ENCODE results near the gene KCNJ6.

DNA sequence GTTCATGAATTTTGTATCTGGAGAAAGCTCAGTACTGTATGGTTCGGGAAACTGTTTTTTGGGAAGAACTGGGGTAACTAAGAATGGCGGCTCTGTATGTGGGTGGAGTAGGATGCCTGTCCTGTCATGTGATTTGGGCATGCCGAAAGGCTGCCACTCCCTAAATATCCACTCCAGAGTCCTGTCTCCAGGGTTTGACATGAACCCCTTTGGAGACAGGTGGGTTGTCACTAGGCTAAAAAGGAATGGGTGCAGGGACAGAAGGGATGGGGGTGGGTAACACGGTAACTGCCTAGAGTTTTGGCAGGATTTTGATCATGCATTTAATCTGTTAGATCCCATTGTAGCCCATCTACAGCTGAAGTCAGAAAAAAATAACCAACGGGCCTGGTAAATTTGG lies 150.1 kb downstream of the KCNJ6 start:
- no peak for TF ChIP-seq EZH2 (IDR thresholded peaks at IDR 0.05; ENCODE audit: borderline replicate concordance)
- TF ChIP-seq, protein P1, sequence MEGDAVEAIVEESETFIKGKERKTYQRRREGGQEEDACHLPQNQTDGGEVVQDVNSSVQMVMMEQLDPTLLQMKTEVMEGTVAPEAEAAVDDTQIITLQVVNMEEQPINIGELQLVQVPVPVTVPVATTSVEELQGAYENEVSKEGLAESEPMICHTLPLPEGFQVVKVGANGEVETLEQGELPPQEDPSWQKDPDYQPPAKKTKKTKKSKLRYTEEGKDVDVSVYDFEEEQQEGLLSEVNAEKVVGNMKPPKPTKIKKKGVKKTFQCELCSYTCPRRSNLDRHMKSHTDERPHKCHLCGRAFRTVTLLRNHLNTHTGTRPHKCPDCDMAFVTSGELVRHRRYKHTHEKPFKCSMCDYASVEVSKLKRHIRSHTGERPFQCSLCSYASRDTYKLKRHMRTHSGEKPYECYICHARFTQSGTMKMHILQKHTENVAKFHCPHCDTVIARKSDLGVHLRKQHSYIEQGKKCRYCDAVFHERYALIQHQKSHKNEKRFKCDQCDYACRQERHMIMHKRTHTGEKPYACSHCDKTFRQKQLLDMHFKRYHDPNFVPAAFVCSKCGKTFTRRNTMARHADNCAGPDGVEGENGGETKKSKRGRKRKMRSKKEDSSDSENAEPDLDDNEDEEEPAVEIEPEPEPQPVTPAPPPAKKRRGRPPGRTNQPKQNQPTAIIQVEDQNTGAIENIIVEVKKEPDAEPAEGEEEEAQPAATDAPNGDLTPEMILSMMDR (IDR thresholded peaks at IDR 0.05; ENCODE audit: poor library complexity), result no peak
- no peak for TF ChIP-seq EZH2phosphoT487 (IDR thresholded peaks at IDR 0.05; ENCODE audit: low read depth, severe bottlenecking, unreplicated experiment)

Data from hepatocyte (in vitro differentiated cells).